Measurements from ENCODE around the gene BCL11A.

Gene BCL11A

GRCh38 chr2:60472041-60472440 is 81.4 kb downstream of the BCL11A start:
- in situ Hi-C loops (cut with HindIII; ENCODE audit: low sequenced_read_pairs), result no loop called here

GRCh38 chr2:60470340-60470739 is 83.1 kb downstream of the BCL11A start:
- in situ Hi-C loops (cut with HindIII; ENCODE audit: low sequenced_read_pairs), result no loop called here

- in situ Hi-C loops (cut with HindIII; ENCODE audit: low sequenced_read_pairs), result no loop called here
These were observed 83.7 kb downstream of the BCL11A start for GRCh38 chr2:60469536-60470317.

- in situ Hi-C loops (cut with HindIII; ENCODE audit: low sequenced_read_pairs), result no loop called here
These were observed 84.9 kb downstream of the BCL11A start for GRCh38 chr2:60468382-60469085.

GRCh38 chr2:60466161-60466702 is 87.2 kb downstream of the BCL11A start:
- in situ Hi-C loops (cut with HindIII; ENCODE audit: low sequenced_read_pairs), result no loop called here

- in situ Hi-C loops (cut with HindIII; ENCODE audit: low sequenced_read_pairs), result no loop called here
These were observed 87.7 kb downstream of the BCL11A start for GRCh38 chr2:60465736-60466135.

GRCh38 chr2:60463249-60463648 is 90.2 kb downstream of the BCL11A start:
- in situ Hi-C loops (cut with HindIII; ENCODE audit: low sequenced_read_pairs), result no loop called here

- in situ Hi-C loops (cut with HindIII; ENCODE audit: low sequenced_read_pairs), result no loop called here
These were observed 91.9 kb downstream of the BCL11A start for GRCh38 chr2:60461421-60462108.

GRCh38 chr2:60460577-60461420 is 92.7 kb downstream of the BCL11A start:
- in situ Hi-C loops (cut with HindIII; ENCODE audit: low sequenced_read_pairs), result no loop called here

- in situ Hi-C loops (cut with HindIII; ENCODE audit: low sequenced_read_pairs), result loop anchor here (5.0 kb wide), 1 partner anchor 78 kb away; no protein-coding TSS in a partner anchor
These were observed 93.6 kb downstream of the BCL11A start for GRCh38 chr2:60459851-60460250.

GRCh38 chr2:60456115-60456770 is 97.2 kb downstream of the BCL11A start:
- in situ Hi-C loops (cut with HindIII; ENCODE audit: low sequenced_read_pairs), result loop anchor here (5.0 kb wide), 1 partner anchor 74 kb away; no protein-coding TSS in a partner anchor

- in situ Hi-C loops (cut with HindIII; ENCODE audit: low sequenced_read_pairs), result no loop called here
These were observed 99.6 kb downstream of the BCL11A start for GRCh38 chr2:60453872-60454271.

- in situ Hi-C loops (cut with HindIII; ENCODE audit: low sequenced_read_pairs), result no loop called here
These were observed 100.2 kb downstream of the BCL11A start for GRCh38 chr2:60453301-60453700.

- in situ Hi-C loops (cut with HindIII; ENCODE audit: low sequenced_read_pairs), result no loop called here
These were observed 103.0 kb downstream of the BCL11A start for GRCh38 chr2:60450488-60450887.

GRCh38 chr2:60447943-60448342 is 105.5 kb downstream of the BCL11A start:
- in situ Hi-C loops (cut with HindIII; ENCODE audit: low sequenced_read_pairs), result loop anchor here (5.0 kb wide), 1 partner anchor 74 kb away; no protein-coding TSS in a partner anchor

- in situ Hi-C loops (cut with HindIII; ENCODE audit: low sequenced_read_pairs), result loop anchor here (5.0 kb wide), 1 partner anchor 76 kb away; no protein-coding TSS in a partner anchor
These were observed 106.8 kb downstream of the BCL11A start for GRCh38 chr2:60446413-60447267.

- in situ Hi-C loops (cut with HindIII; ENCODE audit: low sequenced_read_pairs), result loop anchor here (5.0 kb wide), 1 partner anchor 77 kb away; no protein-coding TSS in a partner anchor
These were observed 107.7 kb downstream of the BCL11A start for GRCh38 chr2:60445684-60446179.

GRCh38 chr2:60442608-60443007 is 110.8 kb downstream of the BCL11A start:
- in situ Hi-C loops (cut with HindIII; ENCODE audit: low sequenced_read_pairs), result no loop called here

- in situ Hi-C loops (cut with HindIII; ENCODE audit: low sequenced_read_pairs), result no loop called here
These were observed 111.7 kb downstream of the BCL11A start for GRCh38 chr2:60441800-60442199.

Measured in endothelial cell of hepatic sinusoid (primary cell).